GM21423 (cell line): ENCODE data around the gene CTNND2.
"Not testable (repeated sequence)": the region's sequence is repeated elsewhere in the genome, so short reads cannot be mapped to it uniquely, and the experiment has no call there.

Source experiments
- ATAC-seq: cut with Tn5 transposase; IDR thresholded peaks from one replicate; pipeline ENCODE4 v1.9.1; 2021; ENCODE audit warnings: mild to moderate bottlenecking, moderate library complexity; ENCODE audit not compliant: unreplicated experiment

CTNND2 gene

GRCh38 chr5:11878814-11879213, 25.4 kb downstream of the CTNND2 start:
- ATAC-seq: no peak

GRCh38 chr5:11873587-11873986, 30.7 kb downstream of the CTNND2 start:
- ATAC-seq: no peak

GRCh38 chr5:11869203-11869602, 35.0 kb downstream of the CTNND2 start:
- no peak for ATAC-seq

- ATAC-seq: no peak
Measured at GRCh38 chr5:11863911-11864310, 40.3 kb downstream of the CTNND2 start.

- ATAC-seq: no peak
Measured at GRCh38 chr5:11857391-11857790, 46.9 kb downstream of the CTNND2 start.

- no peak for ATAC-seq
Measured at GRCh38 chr5:11854936-11855335, 49.3 kb downstream of the CTNND2 start.

GRCh38 chr5:11853796-11854195, 50.5 kb downstream of the CTNND2 start:
- ATAC-seq: no peak

GRCh38 chr5:11853140-11853539, 51.1 kb downstream of the CTNND2 start:
- ATAC-seq: no peak

GRCh38 chr5:11852717-11853087, 51.5 kb downstream of the CTNND2 start:
- ATAC-seq: no peak

- no peak for ATAC-seq
Measured at GRCh38 chr5:11851965-11852716, 52.1 kb downstream of the CTNND2 start.

- no peak for ATAC-seq
Measured at GRCh38 chr5:11851416-11851815, 52.8 kb downstream of the CTNND2 start.

GRCh38 chr5:11828566-11828965, 75.7 kb downstream of the CTNND2 start:
- ATAC-seq: not testable (repeated sequence)

GRCh38 chr5:11822598-11822997, 81.6 kb downstream of the CTNND2 start:
- ATAC-seq: no peak

GRCh38 chr5:11815916-11816315, 88.3 kb downstream of the CTNND2 start:
- ATAC-seq: no peak

GRCh38 chr5:11815481-11815880, 88.8 kb downstream of the CTNND2 start:
- no peak for ATAC-seq

- ATAC-seq: no peak
Measured at GRCh38 chr5:11814373-11814772, 89.9 kb downstream of the CTNND2 start.

- ATAC-seq: no peak
Measured at GRCh38 chr5:11809407-11809806, 94.8 kb downstream of the CTNND2 start.

- no peak for ATAC-seq
Measured at GRCh38 chr5:11803436-11803835, 100.8 kb downstream of the CTNND2 start.

- no peak for ATAC-seq
Measured at GRCh38 chr5:11801061-11801460, 103.2 kb downstream of the CTNND2 start.

GRCh38 chr5:11797132-11797531, 107.1 kb downstream of the CTNND2 start:
- no peak for ATAC-seq

- no peak for ATAC-seq
Measured at GRCh38 chr5:11793396-11793795, 110.8 kb downstream of the CTNND2 start.

GRCh38 chr5:11792621-11793020, 111.6 kb downstream of the CTNND2 start:
- ATAC-seq: no peak

- ATAC-seq: no peak
Measured at GRCh38 chr5:11791792-11792191, 112.5 kb downstream of the CTNND2 start.
